COLO668 (cell line): Measurements from ENCODE around the gene EXOC6B.

ENCODE experiments used
- DNase-seq: peaks from one replicate; lab custom pipeline; 2025; ENCODE audit not compliant: unreplicated experiment; lab: John Stamatoyannopoulos, UW

EXOC6B gene

GRCh38 chr2:72128059-72128842 lies 697.6 kb downstream of the EXOC6B start:
- no peak for DNase-seq

- DNase-seq, result no peak
These were observed 698.3 kb downstream of the EXOC6B start for GRCh38 chr2:72127401-72128058.

GRCh38 chr2:72126186-72127100 lies 699.4 kb downstream of the EXOC6B start:
- no peak for DNase-seq
